Activated CD4-positive, alpha-beta memory T cell treated with anti-CD3 and anti-CD28 coated beads, Interleukin-2, amount 10 ng/mL, durations not matched to agents 7 days and 5 days (primary cell): ENCODE measurements around the gene LOXL1. TPM values are rescaled to one million over a fixed set of nuclear protein-coding genes. Genes with fewer than 3 reads are reported as not detected.
"Not testable (repeated sequence)": the region's sequence is repeated elsewhere in the genome, so short reads cannot be mapped to it uniquely, and the experiment has no call there.

Source experiments
- CTCF ChIA-PET: fragments of 350-600 bp; sonication (Branson Sonifier 250); formaldehyde crosslinking; loops from one replicate; lab custom pipeline; 2021; ENCODE audit warnings: antibody characterized with exemption, inconsistent platforms; lab: Charles Lee
- POLR2A ChIA-PET: fragments of 350-600 bp; sonication (Branson Sonifier 250); formaldehyde crosslinking; loops from one replicate; lab custom pipeline; 2021; ENCODE audit warnings: antibody characterized with exemption; lab: Charles Lee
- DNase-seq: peaks from one replicate; pipeline ENCODE4 v3.0.0-alpha.2; 2020
- H3K27ac Mint-ChIP-seq: one replicate; pipeline ENCODE4 v1.8.0; 2021; ENCODE audit warnings: mild to moderate bottlenecking, mixed read lengths
- H3K27me3 Mint-ChIP-seq: one replicate; pipeline ENCODE4 v1.8.0; 2021; ENCODE audit warnings: mixed read lengths
- H3K36me3 Mint-ChIP-seq: one replicate; pipeline ENCODE4 v1.8.0; 2021; ENCODE audit warnings: low read depth, mixed read lengths
- H3K4me1 Mint-ChIP-seq: one replicate; pipeline ENCODE4 v1.8.0; 2021; ENCODE audit warnings: mixed read lengths
- H3K4me3 Mint-ChIP-seq: one replicate; pipeline ENCODE4 v1.8.0; 2021; ENCODE audit warnings: mild to moderate bottlenecking, mixed read lengths
- H3K9me3 Mint-ChIP-seq: one replicate; pipeline ENCODE4 v1.8.0; 2021; ENCODE audit warnings: mixed read lengths
- total RNA-seq, 2 experiments: library from RNA; stranded (reverse); gene quantifications; one replicate each; pipeline ENCODE4 v1.2.3, GENCODE V29; 2021

LOXL1 gene
- total RNA-seq, 2 experiments from 2014 or later: 9.1 to 10.9 TPM

DNA sequence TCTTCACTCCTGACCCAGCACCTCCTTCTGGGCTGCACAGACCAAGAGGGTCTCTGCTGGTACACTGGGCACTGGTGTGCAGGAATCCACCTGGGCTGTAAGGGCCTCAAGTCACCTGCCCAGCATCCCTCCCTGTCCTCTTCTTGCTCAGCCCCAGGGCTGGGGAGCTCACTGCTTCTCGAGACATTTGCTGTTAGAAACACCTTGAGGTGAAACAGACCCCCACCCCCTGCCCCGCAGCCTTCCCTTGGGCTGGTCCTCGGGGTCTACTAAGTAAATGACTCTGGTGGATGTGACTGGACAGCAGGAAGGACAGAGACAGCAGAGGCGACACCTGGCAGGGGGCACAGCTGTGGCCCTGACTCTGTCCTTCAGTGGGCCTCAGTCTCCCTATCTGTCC lies 29.1 kb downstream of the LOXL1 start:
- Mint-ChIP-seq H3K36me3 (no peaks in the 10 kb centered on the region), H3K27ac (no peak overlapping the region), H3K27me3 (no peaks in the 10 kb centered on the region), H3K4me1 (peaks cover 51% of the 10 kb centered on the region), H3K4me3 (no peak overlapping the region), H3K9me3 (no peaks in the 10 kb centered on the region)
- ChIA-PET CTCF (no interaction called here), POLR2A (no interaction called here)
- no peak for DNase-seq

DNA sequence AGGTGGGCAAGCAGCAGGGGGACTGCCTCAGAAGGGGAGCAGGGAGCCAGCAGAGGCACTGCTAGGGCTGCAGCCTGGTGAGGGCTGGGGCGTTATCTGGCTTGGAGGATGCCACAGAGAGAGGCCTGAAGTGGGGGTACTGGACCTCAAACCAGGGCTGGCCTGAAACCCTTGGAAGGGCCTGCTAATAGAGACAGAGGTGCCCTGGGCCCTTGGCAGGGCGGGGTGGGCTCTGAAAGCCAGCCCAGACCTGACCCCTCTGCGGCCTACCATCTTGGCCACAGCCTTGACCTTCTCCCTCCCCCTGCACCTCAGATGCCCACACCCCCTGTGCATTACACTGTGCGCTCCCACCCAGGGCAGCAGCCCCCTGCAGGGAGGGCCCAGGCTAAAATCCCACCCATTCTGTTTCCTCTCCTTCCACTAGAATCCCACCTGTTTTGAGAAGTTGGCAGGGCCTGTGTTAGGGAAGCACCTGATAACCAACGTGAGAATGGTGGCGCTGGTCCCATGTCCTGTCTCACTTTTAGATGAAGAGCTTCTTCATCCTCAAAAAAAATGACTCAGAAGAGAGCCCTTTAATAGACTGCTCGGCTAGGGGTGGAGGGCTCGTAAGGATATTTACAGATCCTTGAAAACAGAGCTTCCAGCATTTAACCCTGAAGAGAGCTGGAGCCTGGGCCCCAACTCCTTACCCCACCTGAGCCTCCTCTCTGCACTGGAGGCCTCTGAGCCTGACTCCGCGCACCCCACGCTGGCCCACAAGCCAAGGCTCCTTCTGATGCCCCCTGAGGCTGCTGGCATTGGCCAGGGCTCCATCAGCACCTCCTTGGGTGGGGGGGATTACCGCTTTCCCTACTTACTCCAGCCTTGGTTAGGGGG lies 29.8 kb downstream of the LOXL1 start:
- H3K27me3 Mint-ChIP-seq: no peaks in the 10 kb centered on the region
- no peak overlapping the region for H3K4me3 Mint-ChIP-seq
- no peak for DNase-seq
- H3K9me3 Mint-ChIP-seq: no peaks in the 10 kb centered on the region
- H3K36me3 Mint-ChIP-seq: no peaks in the 10 kb centered on the region
- no peak overlapping the region for H3K27ac Mint-ChIP-seq
- ChIA-PET CTCF (interaction anchor here (1.9 to 2.1 kb wide), 2 partner anchors 10 to 17 kb away, joined by 7 to 8 read pairs; no protein-coding TSS in a partner anchor), POLR2A (no interaction called here)
- peaks cover 51% of the 10 kb centered on the region for H3K4me1 Mint-ChIP-seq

DNA sequence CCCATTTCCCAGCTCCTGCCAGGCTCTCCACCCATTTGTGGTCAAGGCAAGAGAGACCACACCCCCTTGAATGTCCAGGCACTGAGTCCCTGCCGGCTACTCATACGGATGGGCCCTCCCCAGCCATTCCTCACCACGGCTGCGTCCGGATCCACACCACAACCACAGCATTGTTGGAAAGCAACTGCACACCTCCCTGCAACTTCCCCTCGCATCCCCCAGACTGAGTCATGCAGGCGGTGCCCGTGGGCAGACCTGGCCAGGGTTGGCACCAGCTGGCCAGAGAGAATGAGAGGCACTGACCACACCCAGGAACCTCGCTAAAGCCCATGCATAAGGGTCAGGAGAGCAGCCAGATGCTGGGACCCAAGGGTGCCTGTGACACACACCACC lies 30.5 kb downstream of the LOXL1 start:
- Mint-ChIP-seq H3K4me3 (no peak overlapping the region), H3K27me3 (no peaks in the 10 kb centered on the region), H3K4me1 (peaks cover 47% of the 10 kb centered on the region), H3K36me3 (no peaks in the 10 kb centered on the region), H3K9me3 (no peaks in the 10 kb centered on the region), H3K27ac (no peak overlapping the region)
- POLR2A ChIA-PET: interaction anchor here (1.3 kb wide), 1 partner anchor 40 kb away, joined by 4 read pairs; no protein-coding TSS in a partner anchor
- no peak for DNase-seq
- CTCF ChIA-PET: interaction anchor here (1.9 to 2.1 kb wide), 2 partner anchors 10 to 16 kb away, joined by 7 to 8 read pairs; no protein-coding TSS in a partner anchor

DNA sequence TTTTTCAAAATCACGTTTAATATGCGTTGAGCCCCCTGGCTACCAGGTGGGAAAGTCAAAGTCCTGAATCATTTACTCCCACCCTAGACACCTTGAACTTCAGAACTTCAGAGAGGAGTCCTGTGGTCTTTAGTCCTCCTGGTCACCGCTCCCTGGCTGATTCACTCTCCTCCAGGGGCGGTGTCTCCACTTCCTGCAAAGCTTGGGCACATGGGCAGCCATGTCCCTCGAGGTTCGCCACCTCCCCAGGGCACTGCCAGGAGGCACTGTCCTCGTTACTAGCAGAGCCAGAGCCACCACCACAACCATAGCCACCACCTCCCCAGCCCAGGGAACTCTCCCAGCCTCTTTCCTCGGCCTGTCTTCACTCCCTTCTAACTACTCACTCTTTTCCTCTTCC lies 31.0 kb downstream of the LOXL1 start:
- peaks cover 44% of the 10 kb centered on the region for H3K4me1 Mint-ChIP-seq
- DNase-seq: no peak
- H3K27me3 Mint-ChIP-seq: no peaks in the 10 kb centered on the region
- no peak overlapping the region for H3K27ac Mint-ChIP-seq
- ChIA-PET CTCF (interaction anchor here (1.9 to 2.1 kb wide), 2 partner anchors 9 to 16 kb away, joined by 7 to 8 read pairs; no protein-coding TSS in a partner anchor), POLR2A (interaction anchor here (1.3 kb wide), 1 partner anchor 39 kb away, joined by 4 read pairs; no protein-coding TSS in a partner anchor)
- no peak overlapping the region for H3K4me3 Mint-ChIP-seq
- no peaks in the 10 kb centered on the region for H3K36me3 Mint-ChIP-seq
- no peaks in the 10 kb centered on the region for H3K9me3 Mint-ChIP-seq

DNA sequence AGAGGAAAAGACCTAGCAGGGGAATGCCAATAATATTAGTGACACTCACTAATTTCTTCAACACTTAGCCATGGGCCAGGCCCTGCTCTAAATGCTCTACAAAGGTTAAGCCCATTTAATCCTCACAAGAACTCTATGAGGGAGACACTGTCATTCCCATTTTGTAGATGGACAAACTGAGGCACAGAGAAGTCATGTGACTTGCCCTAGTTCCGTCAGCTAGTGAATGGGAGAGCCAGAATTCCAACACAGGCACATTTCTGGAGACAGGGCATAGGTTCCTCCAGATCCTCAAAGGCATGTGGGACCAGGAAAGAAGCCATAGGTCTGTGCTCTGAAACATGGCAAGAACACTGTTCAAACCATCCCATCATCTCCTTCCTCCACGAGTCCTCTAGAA lies 31.5 kb downstream of the LOXL1 start:
- no peak for DNase-seq
- peaks cover 3% of the 10 kb centered on the region for H3K27me3 Mint-ChIP-seq
- H3K4me1 Mint-ChIP-seq: peaks cover 41% of the 10 kb centered on the region
- no peaks in the 10 kb centered on the region for H3K36me3 Mint-ChIP-seq
- POLR2A ChIA-PET: interaction anchor here (1.3 kb wide), 1 partner anchor 39 kb away, joined by 4 read pairs; no protein-coding TSS in a partner anchor
- H3K4me3 Mint-ChIP-seq: no peak overlapping the region
- no peaks in the 10 kb centered on the region for H3K9me3 Mint-ChIP-seq
- no peak overlapping the region for H3K27ac Mint-ChIP-seq
- CTCF ChIA-PET: interaction anchor here (1.9 to 3.2 kb wide), 3 partner anchors 9 to 15 kb away, joined by 7 to 21 read pairs (median 8); no protein-coding TSS in a partner anchor

DNA sequence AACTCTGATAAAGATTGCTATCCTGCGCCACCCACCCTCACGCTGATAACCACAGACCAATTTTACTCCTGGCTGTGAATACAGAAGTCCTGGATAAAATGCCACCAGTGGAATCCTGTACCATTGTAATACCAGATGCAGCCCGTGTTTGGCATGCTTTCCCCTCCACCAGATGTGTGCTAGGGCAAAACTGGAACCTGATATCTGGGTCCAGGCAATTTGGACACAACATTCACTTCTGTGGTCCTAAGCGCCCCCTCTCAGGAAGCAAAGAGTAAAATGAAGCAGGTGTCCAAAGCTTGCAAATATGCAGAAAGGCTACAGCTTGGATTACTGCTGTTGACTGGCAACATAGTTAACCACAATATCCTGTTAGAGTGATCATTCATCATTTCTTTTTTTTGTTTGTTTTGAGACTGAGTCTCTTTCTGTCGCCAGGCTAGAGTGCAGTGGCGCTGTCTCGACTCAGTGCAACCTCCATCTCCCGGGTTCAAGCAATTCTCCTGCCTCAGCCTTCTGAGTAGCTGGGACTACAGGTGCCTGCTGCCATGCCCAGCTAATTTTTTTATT lies 32.8 kb downstream of the LOXL1 start:
- peak; percentile 61 for DNase-seq
- POLR2A ChIA-PET: interaction anchor here (0.8 to 1.6 kb wide), 9 partner anchors 9 to 89 kb away, joined by 3 to 7 read pairs (median 4); partner anchors contain the start of genes LOXL1 and PML
- peak overlapping the region; percentile 84 for H3K27ac Mint-ChIP-seq

DNA sequence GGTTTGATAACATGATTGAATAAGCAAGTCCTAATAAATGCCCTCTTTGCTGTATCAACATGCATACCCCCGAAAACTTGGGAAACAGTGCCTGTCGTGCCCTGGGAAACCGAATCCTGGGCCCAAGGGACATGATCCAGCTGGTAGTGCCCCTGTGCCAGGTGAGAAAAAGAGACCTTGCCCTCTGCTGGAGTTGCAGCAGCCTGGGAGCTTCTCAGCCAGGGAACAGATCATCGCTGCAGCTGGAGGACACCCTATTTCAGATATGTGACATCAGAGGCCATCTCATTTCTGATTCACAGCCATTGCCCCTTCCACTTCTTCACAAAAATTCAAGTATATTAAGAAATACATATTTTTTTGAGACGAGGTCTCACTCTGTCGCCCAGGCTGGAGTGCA lies 33.5 kb downstream of the LOXL1 start:
- ChIA-PET POLR2A (interaction anchor here (0.8 to 1.6 kb wide), 8 partner anchors 10 to 46 kb away, joined by 3 to 7 read pairs (median 4); partner anchors contain the start of genes LOXL1 and PML), CTCF (interaction anchor here (1.0 to 3.7 kb wide), 18 partner anchors 8 to 89 kb away, joined by 3 to 39 read pairs (median 4); partner anchors contain the start of genes LOXL1, STOML1 and TBC1D21)
- Mint-ChIP-seq H3K4me3 (peak overlapping the region; percentile 11), H3K36me3 (no peaks in the 10 kb centered on the region), H3K27ac (peak overlapping the region; percentile 84), H3K27me3 (peaks cover 8% of the 10 kb centered on the region), H3K4me1 (peaks cover 43% of the 10 kb centered on the region), H3K9me3 (no peaks in the 10 kb centered on the region)
- no peak for DNase-seq

More for the DNA sequence above, 32.8 kb downstream of the LOXL1 start:
- CTCF ChIA-PET: interaction anchor here (0.7 to 3.7 kb wide), 20 partner anchors 8 to 1732 kb away, joined by 3 to 39 read pairs (median 4); partner anchors contain the start of genes LOXL1, STOML1 and TBC1D21
- H3K4me1 Mint-ChIP-seq: peaks cover 41% of the 10 kb centered on the region
- peaks cover 8% of the 10 kb centered on the region for H3K27me3 Mint-ChIP-seq
- H3K4me3 Mint-ChIP-seq: peak overlapping the region; percentile 30
- no peaks in the 10 kb centered on the region for H3K36me3 Mint-ChIP-seq
- H3K9me3 Mint-ChIP-seq: no peaks in the 10 kb centered on the region

DNA sequence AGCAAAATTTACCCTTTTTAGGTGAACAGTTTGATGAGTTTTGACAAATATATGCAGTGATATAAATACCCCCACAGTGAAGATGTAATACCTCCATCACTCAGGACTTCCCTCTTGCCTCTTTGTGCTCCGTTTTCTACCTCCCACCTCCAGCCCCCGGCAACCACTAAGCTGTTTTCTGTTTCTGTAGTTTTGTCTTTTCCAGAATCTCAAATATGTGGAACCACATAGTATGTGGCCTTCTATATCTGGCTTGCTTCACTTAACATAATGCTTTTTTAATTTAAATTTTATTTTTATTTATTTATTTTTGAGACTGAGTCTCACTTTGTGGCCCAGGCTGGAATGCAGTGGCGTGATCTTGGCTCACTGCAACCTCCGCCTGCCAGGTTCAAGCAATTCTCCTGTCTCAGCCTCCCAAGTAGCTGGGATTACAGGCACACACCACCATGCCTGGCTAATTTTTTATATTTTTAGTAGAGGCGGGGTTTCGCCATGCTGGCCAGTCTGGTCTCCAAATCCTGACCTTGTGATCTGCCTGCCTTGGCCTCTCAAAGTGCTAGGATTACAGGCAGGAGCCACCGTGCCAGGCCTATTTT lies 34.3 kb downstream of the LOXL1 start:
- ChIA-PET CTCF (interaction anchor here (0.6 to 3.7 kb wide), 11 partner anchors 8 to 88 kb away, joined by 3 to 39 read pairs (median 7); partner anchors contain the start of gene TBC1D21), POLR2A (interaction anchor here (0.8 kb wide), 1 partner anchor 87 kb away, joined by 3 read pairs; no protein-coding TSS in a partner anchor)
- H3K36me3 Mint-ChIP-seq, H3K27ac Mint-ChIP-seq, H3K27me3 Mint-ChIP-seq, DNase-seq, H3K4me3 Mint-ChIP-seq, H3K9me3 Mint-ChIP-seq: not testable (repeated sequence)
- peaks cover 51% of the 10 kb centered on the region for H3K4me1 Mint-ChIP-seq

DNA sequence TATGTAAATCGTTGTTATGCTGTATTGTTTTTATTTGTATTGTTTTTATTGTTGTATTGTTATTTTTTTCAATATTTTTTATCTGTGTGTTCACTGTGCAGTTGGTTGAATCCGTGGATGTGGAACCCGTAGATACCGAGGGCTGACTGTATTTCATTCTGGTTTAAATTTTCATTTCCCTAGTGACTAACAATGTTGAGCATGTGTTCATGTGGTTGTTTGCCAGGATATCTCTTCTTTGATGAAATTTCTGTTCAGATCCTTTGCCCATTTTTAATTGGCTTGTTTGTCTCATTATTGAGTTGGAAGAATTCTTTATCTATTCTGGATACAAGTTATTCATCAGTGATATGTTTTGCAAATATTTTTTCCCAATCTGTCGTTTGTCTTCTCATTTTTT lies 36.2 kb downstream of the LOXL1 start:
- H3K27me3 Mint-ChIP-seq: peaks cover 8% of the 10 kb centered on the region
- ChIA-PET POLR2A (no interaction called here), CTCF (interaction anchor here (3.7 to 4.7 kb wide), 3 partner anchors 9 to 11 kb away, joined by 33 to 62 read pairs (median 39); no protein-coding TSS in a partner anchor)
- H3K9me3 Mint-ChIP-seq: no peaks in the 10 kb centered on the region
- H3K36me3 Mint-ChIP-seq: no peaks in the 10 kb centered on the region
- peaks cover 51% of the 10 kb centered on the region for H3K4me1 Mint-ChIP-seq
- no peak for DNase-seq
- no peak overlapping the region for H3K4me3 Mint-ChIP-seq
- no peak overlapping the region for H3K27ac Mint-ChIP-seq

DNA sequence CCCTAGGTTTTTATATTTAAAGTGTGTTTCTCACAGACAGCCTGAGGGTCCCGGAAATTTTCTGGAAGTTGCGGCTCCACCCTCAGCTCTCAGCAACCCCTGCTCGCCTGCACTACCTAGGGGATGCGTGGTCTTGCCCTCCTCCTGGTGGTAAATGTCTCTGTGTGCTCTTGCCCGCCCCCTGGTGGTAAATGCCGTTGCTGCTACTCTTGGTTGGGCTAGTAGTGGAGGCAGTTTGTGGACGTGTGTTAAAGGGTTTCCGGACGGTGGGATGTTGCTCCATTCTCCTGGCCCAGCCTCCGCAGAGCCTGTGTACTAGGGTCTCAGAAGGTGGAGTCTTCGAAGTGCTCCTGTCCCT lies 38.5 kb downstream of the LOXL1 start:
- Mint-ChIP-seq H3K4me3 (peak overlapping the region; percentile 56), H3K9me3 (no peaks in the 10 kb centered on the region), H3K36me3 (no peaks in the 10 kb centered on the region), H3K27ac (peak overlapping the region; percentile 60), H3K4me1 (peaks cover 38% of the 10 kb centered on the region), H3K27me3 (peaks cover 8% of the 10 kb centered on the region)
- DNase-seq: peak; percentile 90
- ChIA-PET CTCF (interaction anchor here (0.7 to 4.7 kb wide), 17 partner anchors 8 to 281 kb away, joined by 3 to 62 read pairs (median 6); partner anchors contain the start of genes PML and TBC1D21), POLR2A (interaction anchor here (1.2 to 1.6 kb wide), 4 partner anchors 14 to 577 kb away, joined by 3 to 8 read pairs (median 4); partner anchors contain the start of gene PML)

DNA sequence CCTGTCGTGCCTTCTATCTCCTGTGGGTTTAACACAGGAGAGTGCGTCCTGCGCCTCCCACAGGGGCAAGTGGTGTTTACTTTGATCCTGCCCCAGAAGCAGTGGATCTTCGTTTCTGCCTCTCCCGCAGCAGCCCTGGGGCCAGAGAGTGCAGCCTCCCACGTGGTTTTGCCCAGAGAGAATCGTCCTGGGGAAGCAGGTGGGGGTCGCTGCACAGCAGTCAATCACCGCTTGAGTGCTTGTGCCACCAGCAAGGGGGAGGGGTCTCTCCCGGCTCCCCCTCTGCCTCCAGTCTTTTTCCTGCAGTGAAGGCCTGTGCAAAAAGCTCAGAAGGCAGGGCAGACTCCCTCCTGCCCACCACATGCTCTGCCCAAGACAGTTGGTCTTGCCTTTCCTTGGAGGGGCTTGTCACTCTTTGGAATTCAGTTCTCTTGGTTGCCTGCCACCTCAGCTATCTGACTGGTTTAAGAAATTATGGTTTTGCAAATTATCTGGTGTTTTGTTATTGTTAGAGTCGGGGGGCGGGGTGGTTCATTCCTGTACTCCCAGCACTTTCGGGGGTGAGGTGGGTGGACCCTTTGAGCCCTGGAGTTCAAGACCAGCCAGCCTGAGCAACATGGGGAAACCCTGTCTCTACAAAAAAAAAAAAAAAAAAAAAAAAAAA lies 39.0 kb downstream of the LOXL1 start:
- peaks cover 36% of the 10 kb centered on the region for H3K4me1 Mint-ChIP-seq
- H3K27me3 Mint-ChIP-seq: peaks cover 8% of the 10 kb centered on the region
- H3K27ac Mint-ChIP-seq: peak overlapping the region; percentile 60
- H3K4me3 Mint-ChIP-seq: peak overlapping the region; percentile 56
- H3K36me3 Mint-ChIP-seq: no peaks in the 10 kb centered on the region
- ChIA-PET CTCF (interaction anchor here (0.6 to 4.7 kb wide), 18 partner anchors 10 to 92 kb away, joined by 3 to 62 read pairs (median 4); partner anchors contain the start of genes PML and TBC1D21), POLR2A (interaction anchor here (1.0 to 1.9 kb wide), 5 partner anchors 14 to 39 kb away, joined by 3 to 8 read pairs (median 5); partner anchors contain the start of genes LOXL1 and PML)
- no peak for DNase-seq
- H3K9me3 Mint-ChIP-seq: no peaks in the 10 kb centered on the region
